A549 (cell line): Measurements from ENCODE around the gene ITSN1. TPM values are rescaled to one million over a fixed set of nuclear protein-coding genes. Genes with fewer than 3 reads are reported as not detected.

Experiments used
- ATAC-seq, 2 experiments: fragments of 200-7000 bp in 1 of 2; fragments of >200 bp in 1 of 2; cut with Nextera tagmentation in 1 of 2; cut with Tn5 transposase in 1 of 2; 3 replicates each; pipeline versions ENCODE4 v1.8.0 to v1.9.1; 2018 to 2020; ENCODE audit warnings: mild to moderate bottlenecking in 1 of 2, moderate library complexity in 1 of 2
- CTCF ChIA-PET: fragments of 300-600 bp; sonication (Branson Sonifier 250); formaldehyde crosslinking; extraction: SDS; loops from one replicate; lab custom pipeline; 2021; ENCODE audit warnings: antibody characterized with exemption, inconsistent platforms; lab: Yijun Ruan, JAX
- POLR2A ChIA-PET: fragments of 350-600 bp; formaldehyde crosslinking; extraction: SDS; loops from one replicate; lab custom pipeline; 2021; ENCODE audit warnings: antibody characterized with exemption, inconsistent platforms; lab: Yijun Ruan, JAX
- DNase-seq, 2 experiments: peaks; one replicate each; pipeline versions ENCODE4 v3.0.0 to v3.0.0-alpha.2; 2011 to 2016; ENCODE audit warnings: low read depth in 1 of 2, low spot score in 1 of 2
- FAIRE-seq: peaks from 2 replicates; lab custom pipeline; 2011; peaks lifted over from hg19 to GRCh38; lab: Jason Lieb, UNC
- H3K27ac ChIP-seq, 2 experiments: fragments of >200 bp; sonication (Bioruptor Twin); formaldehyde crosslinking; 3 replicates each; pipeline ENCODE4 v1.5.1; 2016 to 2017
- H3K4me1 ChIP-seq: fragments of >200 bp; sonication (Bioruptor Twin); formaldehyde crosslinking; 3 replicates; pipeline ENCODE4 v1.6.1; 2016
- H3K4me2 ChIP-seq: fragments of >200 bp; sonication (Bioruptor Twin); formaldehyde crosslinking; 3 replicates; pipeline ENCODE4 v1.6.1; 2016
- H3K4me3 ChIP-seq: fragments of >200 bp; sonication (Bioruptor Twin); formaldehyde crosslinking; 3 replicates; pipeline ENCODE4 v1.5.1; 2016
- H3K9me3 ChIP-seq: fragments of >200 bp; sonication (Bioruptor Twin); formaldehyde crosslinking; 3 replicates; pipeline ENCODE4 v1.6.1; 2016
- BHLHE40 ChIP-seq: IDR thresholded peaks from 2 replicates; pipeline ENCODE4 v1.6.1; 2012; ENCODE audit warnings: low read depth, low read length, inconsistent platforms
- CEBPB ChIP-seq, 2 experiments: fragments of >200 bp in 1 of 2; sonication (Bioruptor Twin) in 1 of 2; formaldehyde crosslinking in 1 of 2; IDR thresholded peaks; 2 replicates each; pipeline ENCODE4 v1.6.1; 2012 to 2016
- ELK1 ChIP-seq: fragments of 150-350 bp; IDR thresholded peaks from 2 replicates; pipeline ENCODE4 v1.6.1; 2014; ENCODE audit warnings: low read depth, mild to moderate bottlenecking, low read length
- ESRRA ChIP-seq: fragments of 150-350 bp; IDR thresholded peaks from 2 replicates; pipeline ENCODE4 v1.6.1; 2014; ENCODE audit warnings: mild to moderate bottlenecking, low read length, borderline replicate concordance
- FOSL2 ChIP-seq, 2 experiments: fragments of 450-650 bp in 1 of 2; fragments of >200 bp in 1 of 2; sonication (Bioruptor Twin) in 1 of 2; formaldehyde crosslinking; IDR thresholded peaks; 2 replicates each; pipeline versions ENCODE4 v1.5.0 to v1.6.1; 2016 to 2020; ENCODE audit warnings: mild to moderate bottlenecking in 1 of 2, moderate library complexity in 1 of 2
- HMGXB4 ChIP-seq: fragments of 250-450 bp; sonication (Bioruptor Pico); IDR thresholded peaks from 2 replicates; pipeline ENCODE4 v1.5.0; 2021; ENCODE audit warnings: mild to moderate bottlenecking, moderate library complexity, borderline replicate concordance
- HOXA7 ChIP-seq: fragments of 250-450 bp; sonication (Bioruptor Pico); IDR thresholded peaks from 2 replicates; pipeline ENCODE4 v1.5.0; 2020; ENCODE audit warnings: mild to moderate bottlenecking, moderate library complexity
- JUNB ChIP-seq: fragments of >200 bp; sonication (Bioruptor Twin); formaldehyde crosslinking; IDR thresholded peaks from 2 replicates; pipeline ENCODE4 v1.6.1; 2016
- KDM1A ChIP-seq: fragments of 200-600 bp; sonication (generic); IDR thresholded peaks from 2 replicates; pipeline ENCODE4 v1.6.1; 2016; ENCODE audit warnings: low read depth, mild to moderate bottlenecking
- KDM5A ChIP-seq: fragments of 200-600 bp; sonication (generic); IDR thresholded peaks from 2 replicates; pipeline ENCODE4 v1.6.1; 2016; ENCODE audit warnings: antibody characterized with exemption, mild to moderate bottlenecking
- POLR2A ChIP-seq: IDR thresholded peaks from 2 replicates; pipeline ENCODE4 v1.6.1; 2012; ENCODE audit warnings: mild to moderate bottlenecking, low read length
- RCOR1 ChIP-seq: fragments of 150-350 bp; IDR thresholded peaks from 2 replicates; pipeline ENCODE4 v1.6.1; 2014; ENCODE audit warnings: antibody characterized with exemption, low read length, low read depth
- RFX5 ChIP-seq: fragments of 450-650 bp; IDR thresholded peaks from 2 replicates; pipeline ENCODE4 v1.7.1; 2014; ENCODE audit warnings: antibody characterized with exemption, mild to moderate bottlenecking, moderate library complexity
- SREBF2 ChIP-seq: fragments of 450-650 bp; IDR thresholded peaks from 2 replicates; pipeline ENCODE4 v1.6.1; 2014; ENCODE audit warnings: mild to moderate bottlenecking, moderate library complexity
- TFCP2L1 ChIP-seq: fragments of 250-450 bp; sonication (Bioruptor Pico); IDR thresholded peaks from 2 replicates; pipeline ENCODE4 v1.5.0; 2021; ENCODE audit warnings: mild to moderate bottlenecking
- WGBS: methylation state at CpG from one replicate; pipeline ENCODE4 v1.1.6; 2017; ENCODE audit errors: missing lambda C conversion rate; 5-methylcytosine and 5-hydroxymethylcytosine counted together
- polyA plus RNA-seq, 4 experiments: library from polyadenylated mRNA; depleted of rRNA in 3 of 4; stranded (reverse); fragments of >200 nt; fragmentation: RNase III in 1 of 4; extraction: RNeasy Plus Mini Kit Qiagen cat#74134 plus additional on column Dnase treatment in 1 of 4; gene quantifications; 2 replicates in 3 of 4; 3 replicates in 1 of 4; pipeline ENCODE4 v1.2.3, GENCODE V29; 2011 to 2017
- TF ChIP-seq, protein P1 (sequence below): fragments of 450-650 bp; IDR thresholded peaks from 2 replicates; pipeline ENCODE4 v1.6.1; 2014; ENCODE audit warnings: antibody characterized with exemption
- TF ChIP-seq, protein P2 (sequence below): IDR thresholded peaks from 2 replicates; pipeline ENCODE4 v1.6.1; 2012; ENCODE audit warnings: low read depth, borderline replicate concordance
- TF ChIP-seq, protein P3 (sequence below): fragments of 200-600 bp; sonication (generic); IDR thresholded peaks from 2 replicates; pipeline ENCODE4 v1.6.1; 2016; ENCODE audit warnings: antibody characterized with exemption, mild to moderate bottlenecking, moderate library complexity

ITSN1 gene
- polyA plus RNA-seq, 2 of the 4 experiments (the other 2 are of a cell fraction), result 15.2 to 23.7 TPM

DNA sequence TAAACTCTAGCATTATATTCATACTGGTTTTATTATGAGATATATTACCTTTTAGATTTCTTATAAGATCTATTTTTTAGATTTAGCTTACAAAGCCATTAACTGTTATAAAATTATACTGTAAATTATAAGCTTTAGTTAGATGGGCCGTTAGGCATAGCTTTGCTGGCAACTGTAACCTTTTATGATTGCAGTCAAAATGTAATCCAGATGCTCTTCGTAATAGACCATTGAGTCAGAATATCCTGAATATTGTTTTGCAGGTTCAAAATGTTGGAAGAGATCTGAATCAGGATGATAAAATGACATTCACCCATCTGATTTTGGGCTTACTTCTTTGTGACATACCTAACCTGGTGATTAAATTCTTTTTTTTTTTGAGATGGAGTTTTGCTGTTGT, 20.9 kb downstream of the ITSN1 start (continued):
- TF ChIP-seq, protein P1, sequence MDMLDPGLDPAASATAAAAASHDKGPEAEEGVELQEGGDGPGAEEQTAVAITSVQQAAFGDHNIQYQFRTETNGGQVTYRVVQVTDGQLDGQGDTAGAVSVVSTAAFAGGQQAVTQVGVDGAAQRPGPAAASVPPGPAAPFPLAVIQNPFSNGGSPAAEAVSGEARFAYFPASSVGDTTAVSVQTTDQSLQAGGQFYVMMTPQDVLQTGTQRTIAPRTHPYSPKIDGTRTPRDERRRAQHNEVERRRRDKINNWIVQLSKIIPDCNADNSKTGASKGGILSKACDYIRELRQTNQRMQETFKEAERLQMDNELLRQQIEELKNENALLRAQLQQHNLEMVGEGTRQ, result no peak
- TF ChIP-seq POLR2A (no peak), BHLHE40 (no peak), KDM1A (no peak)
- TF ChIP-seq, protein P2, sequence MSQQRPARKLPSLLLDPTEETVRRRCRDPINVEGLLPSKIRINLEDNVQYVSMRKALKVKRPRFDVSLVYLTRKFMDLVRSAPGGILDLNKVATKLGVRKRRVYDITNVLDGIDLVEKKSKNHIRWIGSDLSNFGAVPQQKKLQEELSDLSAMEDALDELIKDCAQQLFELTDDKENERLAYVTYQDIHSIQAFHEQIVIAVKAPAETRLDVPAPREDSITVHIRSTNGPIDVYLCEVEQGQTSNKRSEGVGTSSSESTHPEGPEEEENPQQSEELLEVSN, result no peak

GRCh38 chr21:33664135-33664534, 21.8 kb downstream of the ITSN1 start:
- peaks cover 8% of the 10 kb centered on the region; the same call in 1 of the 3 replicates for H3K9me3 ChIP-seq
- WGBS, result 94% methylated on average over 3 of the region's 3 CpGs
- no peak overlapping the region for H3K27ac ChIP-seq
- H3K4me1 ChIP-seq, result 0 out of 3 replicates have a peak, but pooled peaks cover 5% of the 10 kb centered on the region
- TF ChIP-seq, protein P1, result no peak
- TF ChIP-seq ELK1 (no peak), CEBPB (IDR thresholded peaks at IDR 0.05) (no peak), HOXA7 (CRISPR knock-in tag) (no peak), ESRRA (no peak), HMGXB4 (CRISPR knock-in tag) (no peak), TFCP2L1 (CRISPR knock-in tag) (no peak), JUNB (no peak), KDM5A (no peak), RFX5 (no peak), SREBF2 (no peak), FOSL2 (IDR thresholded peaks at IDR 0.05) (no peak), FOSL2 (CRISPR knock-in tag; IDR thresholded peaks at IDR 0.05) (no peak), RCOR1 (no peak), KDM1A (no peak)
- TF ChIP-seq, protein P3, sequence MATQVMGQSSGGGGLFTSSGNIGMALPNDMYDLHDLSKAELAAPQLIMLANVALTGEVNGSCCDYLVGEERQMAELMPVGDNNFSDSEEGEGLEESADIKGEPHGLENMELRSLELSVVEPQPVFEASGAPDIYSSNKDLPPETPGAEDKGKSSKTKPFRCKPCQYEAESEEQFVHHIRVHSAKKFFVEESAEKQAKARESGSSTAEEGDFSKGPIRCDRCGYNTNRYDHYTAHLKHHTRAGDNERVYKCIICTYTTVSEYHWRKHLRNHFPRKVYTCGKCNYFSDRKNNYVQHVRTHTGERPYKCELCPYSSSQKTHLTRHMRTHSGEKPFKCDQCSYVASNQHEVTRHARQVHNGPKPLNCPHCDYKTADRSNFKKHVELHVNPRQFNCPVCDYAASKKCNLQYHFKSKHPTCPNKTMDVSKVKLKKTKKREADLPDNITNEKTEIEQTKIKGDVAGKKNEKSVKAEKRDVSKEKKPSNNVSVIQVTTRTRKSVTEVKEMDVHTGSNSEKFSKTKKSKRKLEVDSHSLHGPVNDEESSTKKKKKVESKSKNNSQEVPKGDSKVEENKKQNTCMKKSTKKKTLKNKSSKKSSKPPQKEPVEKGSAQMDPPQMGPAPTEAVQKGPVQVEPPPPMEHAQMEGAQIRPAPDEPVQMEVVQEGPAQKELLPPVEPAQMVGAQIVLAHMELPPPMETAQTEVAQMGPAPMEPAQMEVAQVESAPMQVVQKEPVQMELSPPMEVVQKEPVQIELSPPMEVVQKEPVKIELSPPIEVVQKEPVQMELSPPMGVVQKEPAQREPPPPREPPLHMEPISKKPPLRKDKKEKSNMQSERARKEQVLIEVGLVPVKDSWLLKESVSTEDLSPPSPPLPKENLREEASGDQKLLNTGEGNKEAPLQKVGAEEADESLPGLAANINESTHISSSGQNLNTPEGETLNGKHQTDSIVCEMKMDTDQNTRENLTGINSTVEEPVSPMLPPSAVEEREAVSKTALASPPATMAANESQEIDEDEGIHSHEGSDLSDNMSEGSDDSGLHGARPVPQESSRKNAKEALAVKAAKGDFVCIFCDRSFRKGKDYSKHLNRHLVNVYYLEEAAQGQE, result no peak
- TF ChIP-seq, protein P2, result no peak
- no peak for DNase-seq
- ChIA-PET POLR2A (no interaction called here), CTCF (interaction anchor here (1.3 to 1.6 kb wide), 2 partner anchors 17 to 58 kb away, joined by 3 to 5 read pairs; no protein-coding TSS in a partner anchor)
- no peak for FAIRE-seq
- no peak overlapping the region for H3K4me3 ChIP-seq
- no peak for ATAC-seq
- H3K4me2 ChIP-seq, result no peak overlapping the region
